PC-3 (cell line): ENCODE measurements around the gene ANKS1A. TPM values are rescaled to one million over a fixed set of nuclear protein-coding genes. Genes with fewer than 3 reads are reported as not detected.

Source experiments
- ATAC-seq: fragments of 200-7000 bp; cut with Tn5 transposase; 2 replicates; pipeline ENCODE4 v1.9.1; 2020; ENCODE audit warnings: mild to moderate bottlenecking, moderate library complexity
- BruUV-seq: library from RNA; stranded (reverse); fragments of 400-500 nt; replicated peaks from 2 replicates; lab custom pipeline; 2021; lab: Mats Ljungman, UMichigan
- CTCF ChIA-PET: fragments of 300-600 bp; sonication (Branson Sonifier 250); formaldehyde crosslinking; loops from one replicate; lab custom pipeline; 2022; ENCODE audit warnings: antibody characterized with exemption; lab: Charles Lee
- POLR2A ChIA-PET: fragments of 300-600 bp; sonication (Branson Sonifier 250); formaldehyde crosslinking; loops from one replicate; lab custom pipeline; 2022; ENCODE audit warnings: antibody characterized with exemption; ENCODE audit not compliant: unreplicated experiment; lab: Charles Lee
- DNase-seq: peaks from one replicate; pipeline ENCODE4 v3.0.0-alpha.2; 2015
- H2AFZ ChIP-seq: fragments of 300-600 bp; sonication (generic); 2 replicates; pipeline ENCODE4 v1.6.0; 2016; ENCODE audit warnings: antibody characterized with exemption, low read length
- H3F3A ChIP-seq: fragments of 300-600 bp; sonication (generic); one replicate; pipeline ENCODE4 v1.6.0; 2017; ENCODE audit warnings: antibody characterized with exemption, low read length, control low read depth, mild to moderate bottlenecking; ENCODE audit not compliant: unreplicated experiment
- H3K27ac ChIP-seq: fragments of 300-600 bp; sonication (generic); 2 replicates; pipeline ENCODE4 v1.5.1; 2016; ENCODE audit warnings: mild to moderate bottlenecking, low read length
- H3K27me3 ChIP-seq: fragments of 300-600 bp; sonication (generic); 2 replicates; pipeline ENCODE4 v1.6.1; 2016; ENCODE audit warnings: low read length, mixed read lengths
- H3K36me3 ChIP-seq: fragments of 300-600 bp; sonication (generic); 2 replicates; pipeline ENCODE4 v1.6.1; 2016; ENCODE audit warnings: low read depth, mixed run types, low read length, mixed read lengths
- H3K4me1 ChIP-seq: fragments of 300-600 bp; sonication (generic); 2 replicates; pipeline ENCODE4 v1.5.1; 2016; ENCODE audit warnings: low read length; ENCODE audit not compliant: insufficient read depth
- H3K4me2 ChIP-seq: fragments of 300-600 bp; sonication (generic); 2 replicates; pipeline ENCODE4 v1.6.0; 2016; ENCODE audit warnings: low read length
- H3K4me3 ChIP-seq: fragments of 300-600 bp; sonication (generic); 2 replicates; pipeline ENCODE4 v1.5.1; 2016; ENCODE audit warnings: mild to moderate bottlenecking, low read length, mixed read lengths
- H3K79me2 ChIP-seq: fragments of 300-600 bp; sonication (generic); 2 replicates; pipeline ENCODE4 v1.6.1; 2017; ENCODE audit warnings: low read length, mixed read lengths
- H3K9ac ChIP-seq: fragments of 300-600 bp; sonication (generic); 2 replicates; pipeline ENCODE4 v1.6.0; 2016; ENCODE audit warnings: mild to moderate bottlenecking, low read length
- H3K9me2 ChIP-seq: fragments of 300-600 bp; sonication (generic); replicated peaks from 2 replicates; pipeline ENCODE4 v1.6.1; 2016; ENCODE audit warnings: mixed run types, low read length, mixed read lengths
- H3K9me3 ChIP-seq: fragments of 300-600 bp; sonication (generic); 2 replicates; pipeline ENCODE4 v1.6.1; 2016; ENCODE audit warnings: low read length, mixed read lengths
- H4K20me1 ChIP-seq: fragments of 300-600 bp; sonication (generic); 2 replicates; pipeline ENCODE4 v1.6.1; 2016; ENCODE audit warnings: low read length, mixed read lengths
- CTCF ChIP-seq: fragments of 300-600 bp; sonication (generic); conservative IDR thresholded peaks from 2 replicates; pipeline ENCODE4 v1.5.1; 2017; ENCODE audit warnings: antibody characterized with exemption, low read depth, mild to moderate bottlenecking, low read length
- EZH2 ChIP-seq: fragments of 300-600 bp; sonication (generic); IDR thresholded peaks from one replicate; pipeline ENCODE4 v1.6.1; 2017; ENCODE audit warnings: antibody characterized with exemption, mild to moderate bottlenecking, low read length; ENCODE audit not compliant: unreplicated experiment
- EZH2phosphoT487 ChIP-seq: fragments of 300-600 bp; sonication (generic); IDR thresholded peaks from 2 replicates; pipeline ENCODE4 v1.6.1; 2018; ENCODE audit warnings: mild to moderate bottlenecking, antibody characterized with exemption, low read length, borderline replicate concordance
- intact Hi-C: fragments of 100-400 bp; cut with micrococcal nuclease; formaldehyde crosslinking; loops from 2 replicates; pipeline ENCODE4 v1.9.0; 2023
- total RNA-seq: library from RNA; depleted of rRNA; stranded (reverse); fragments of >200 nt; gene quantifications from 2 replicates; pipeline ENCODE4 v1.2.3, GENCODE V29; 2014; rRNA removed

ANKS1A gene
- total RNA-seq, 1 experiment from 2014 or later: 18.8 TPM

GRCh38 chr6:35140639-35141006 is 251.6 kb downstream of the ANKS1A start:
- H3K36me3 ChIP-seq: no peaks in the 10 kb centered on the region
- ATAC-seq: no peak
- intact Hi-C loops: loop anchor here (1.0 to 5.0 kb wide), 3 partner anchors 154 to 348 kb away; partner anchors contain the start of genes ANKS1A, BLTP3A and TAF11
- H3K4me1 ChIP-seq: peaks cover 13% of the 10 kb centered on the region
- no peaks in the 10 kb centered on the region for H3K9me2 ChIP-seq
- H3K9me3 ChIP-seq: no peaks in the 10 kb centered on the region
- no peak overlapping the region for H3K27ac ChIP-seq
- H3K79me2 ChIP-seq: no peaks in the 10 kb centered on the region
- no peaks in the 10 kb centered on the region for H4K20me1 ChIP-seq
- BruUV-seq: no TSS peak
- H3F3A ChIP-seq: no peaks in the 10 kb centered on the region
- ChIA-PET CTCF (interaction anchor here (1.2 to 1.7 kb wide), 2 partner anchors 150 to 154 kb away, joined by 6 to 9 read pairs; no protein-coding TSS in a partner anchor), POLR2A (no interaction called here)
- no peak overlapping the region for H2AFZ ChIP-seq
- H3K27me3 ChIP-seq: no peaks in the 10 kb centered on the region
- DNase-seq: no peak
- TF ChIP-seq EZH2phosphoT487: no peak
- TF ChIP-seq CTCF: no peak
- TF ChIP-seq EZH2: no peak
- H3K9ac ChIP-seq: no peak overlapping the region
- no peak overlapping the region for H3K4me2 ChIP-seq
- no peak overlapping the region for H3K4me3 ChIP-seq

Other genes with a start within 250 kb of the ANKS1A start
- 54.8 and 59.5 TPM in 2 replicates for gene ILRUN, start 192.5 kb upstream of the ANKS1A start, total RNA-seq
- 271 and 306 TPM in 2 replicates for gene SNRPC, start 131.8 kb upstream of the ANKS1A start, total RNA-seq
- 10.6 and 11.1 TPM in 2 replicates for gene BLTP3A, start 97.2 kb upstream of the ANKS1A start, total RNA-seq
- 24.1 and 28.9 TPM in 2 replicates for gene TAF11, start 1.2 kb upstream of the ANKS1A start, total RNA-seq